ENCODE measurements around the gene FOXP1.

- TF ChIP-seq CTCF (IDR thresholded peaks at IDR 0.05; ENCODE audit: insufficient read depth, low read depth, low read length): no peak
- TF ChIP-seq EZH2 (IDR thresholded peaks at IDR 0.05; ENCODE audit: insufficient read depth, low read length): no peak
Measured at GRCh38 chr3:71593106-71593505, 9.6 kb upstream of the FOXP1 start.

Data from astrocyte (in vitro differentiated cells and primary cell).